Left kidney (tissue), 2 donors: ENCODE results near the gene KCNA2. TPM values are rescaled to one million over a fixed set of nuclear protein-coding genes. Genes with fewer than 3 reads are reported as not detected.

ENCODE experiments used
- DNase-seq: peaks from one replicate; pipeline ENCODE4 v3.0.0-alpha.2; 2013
- polyA plus RNA-seq: library from polyadenylated mRNA; unstranded; fragments of 120-200 nt; gene quantifications from one replicate; pipeline ENCODE4 v1.2.1, GENCODE V29; 2013; ENCODE audit not compliant: insufficient read length

The KCNA2 gene
- polyA plus RNA-seq, 1 donor = 0.53 TPM

GRCh38 chr1:110602466-110602865, 3.7 kb downstream of the KCNA2 start:
- DNase-seq = no peak

- no peak for DNase-seq
These were observed 4.8 kb downstream of the KCNA2 start for GRCh38 chr1:110601332-110601731.

- DNase-seq = no peak
These were observed 5.4 kb downstream of the KCNA2 start for GRCh38 chr1:110600716-110601115.

GRCh38 chr1:110597966-110598365, 8.2 kb downstream of the KCNA2 start:
- DNase-seq = no peak

GRCh38 chr1:110596312-110596711, 9.8 kb downstream of the KCNA2 start:
- no peak for DNase-seq

- no peak for DNase-seq
These were observed 10.8 kb downstream of the KCNA2 start for GRCh38 chr1:110595353-110595710.

- no peak for DNase-seq
These were observed 11.5 kb downstream of the KCNA2 start for GRCh38 chr1:110594456-110595352.

- no peak for DNase-seq
These were observed 12.3 kb downstream of the KCNA2 start for GRCh38 chr1:110593902-110594301.

- DNase-seq = no peak
These were observed 14.2 kb downstream of the KCNA2 start for GRCh38 chr1:110591956-110592355.

- no peak for DNase-seq
These were observed 17.2 kb downstream of the KCNA2 start for GRCh38 chr1:110588991-110589390.

GRCh38 chr1:110588486-110588885, 17.7 kb downstream of the KCNA2 start:
- no peak for DNase-seq

- no peak for DNase-seq
These were observed 18.3 kb downstream of the KCNA2 start for GRCh38 chr1:110587906-110588305.

GRCh38 chr1:110585481-110585880, 20.7 kb downstream of the KCNA2 start:
- DNase-seq = no peak

GRCh38 chr1:110584045-110584444, 22.1 kb downstream of the KCNA2 start:
- no peak for DNase-seq

GRCh38 chr1:110583505-110583904, 22.7 kb downstream of the KCNA2 start:
- no peak for DNase-seq

- no peak for DNase-seq
These were observed 23.8 kb downstream of the KCNA2 start for GRCh38 chr1:110582378-110582777.

GRCh38 chr1:110581682-110582145, 24.4 kb downstream of the KCNA2 start:
- DNase-seq = no peak

GRCh38 chr1:110580244-110580643, 25.9 kb downstream of the KCNA2 start:
- no peak for DNase-seq

GRCh38 chr1:110579460-110579859, 26.7 kb downstream of the KCNA2 start:
- DNase-seq = no peak

GRCh38 chr1:110576441-110576840, 29.7 kb downstream of the KCNA2 start:
- no peak for DNase-seq

- no peak for DNase-seq
These were observed 32.8 kb downstream of the KCNA2 start for GRCh38 chr1:110573314-110573713.

GRCh38 chr1:110572751-110573150, 33.4 kb downstream of the KCNA2 start:
- DNase-seq = no peak

GRCh38 chr1:110570901-110571300, 35.3 kb downstream of the KCNA2 start:
- DNase-seq = no peak

- DNase-seq = no peak
These were observed 35.9 kb downstream of the KCNA2 start for GRCh38 chr1:110570307-110570706.
